HG03442 (cell line): ENCODE measurements around the gene TSHZ3.

ENCODE experiments used
- ATAC-seq: cut with Tn5 transposase; IDR thresholded peaks from one replicate; pipeline ENCODE4 v1.9.1; 2021; ENCODE audit warnings: mild to moderate bottlenecking, moderate library complexity; ENCODE audit not compliant: unreplicated experiment

TSHZ3 gene

DNA sequence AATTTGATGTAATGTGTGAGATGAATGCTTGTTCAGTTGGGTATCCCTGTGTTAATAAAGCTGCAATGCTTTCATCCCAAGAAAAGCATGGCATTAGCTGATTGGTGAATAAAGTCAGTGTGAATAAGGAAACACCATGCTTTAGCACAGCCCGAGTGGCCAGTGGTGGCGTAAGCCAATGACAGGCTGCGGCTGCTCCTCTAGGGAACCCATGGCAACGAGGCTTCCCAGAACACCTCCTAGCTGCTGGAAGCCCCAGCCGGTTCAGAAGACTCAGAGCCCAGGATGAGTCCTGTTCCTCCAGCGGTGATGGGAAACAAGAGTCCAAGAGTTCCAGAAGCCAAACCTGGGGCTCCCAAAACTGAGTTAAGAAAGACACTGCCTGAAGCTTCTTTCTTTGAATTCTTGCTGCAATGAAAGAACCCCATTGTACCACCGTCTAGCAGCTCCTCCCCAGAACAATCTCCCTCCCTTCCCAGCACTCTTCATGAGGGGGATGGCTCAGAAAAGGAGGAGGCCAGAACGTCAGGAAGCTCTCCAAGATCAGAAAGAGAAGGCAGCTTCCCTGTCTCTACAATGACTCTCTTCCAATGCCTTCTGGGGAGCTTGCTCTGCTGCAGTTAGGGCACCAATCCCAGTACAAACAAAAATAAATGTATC, 58.2 kb downstream of the TSHZ3 start:
- ATAC-seq = no peak

DNA sequence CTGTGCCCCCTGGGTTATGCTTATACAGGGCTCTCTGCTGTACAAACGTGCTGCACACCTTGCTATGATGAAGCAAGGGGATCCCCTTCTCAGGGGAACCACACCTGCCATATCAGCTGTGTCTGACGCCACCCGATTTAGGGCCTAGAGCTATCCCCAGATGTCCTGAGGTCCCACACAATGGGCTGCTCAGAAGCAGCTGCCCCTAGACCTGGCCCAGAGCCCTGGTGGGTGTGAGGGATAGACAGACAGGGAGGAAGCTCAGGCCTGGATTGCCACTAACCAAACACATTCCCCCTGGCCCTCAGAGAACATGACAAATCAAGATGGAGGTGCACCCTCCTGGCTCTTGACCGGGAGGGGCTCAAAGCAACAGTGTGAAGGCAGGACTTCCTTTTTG, 59.3 kb downstream of the TSHZ3 start:
- ATAC-seq = no peak

DNA sequence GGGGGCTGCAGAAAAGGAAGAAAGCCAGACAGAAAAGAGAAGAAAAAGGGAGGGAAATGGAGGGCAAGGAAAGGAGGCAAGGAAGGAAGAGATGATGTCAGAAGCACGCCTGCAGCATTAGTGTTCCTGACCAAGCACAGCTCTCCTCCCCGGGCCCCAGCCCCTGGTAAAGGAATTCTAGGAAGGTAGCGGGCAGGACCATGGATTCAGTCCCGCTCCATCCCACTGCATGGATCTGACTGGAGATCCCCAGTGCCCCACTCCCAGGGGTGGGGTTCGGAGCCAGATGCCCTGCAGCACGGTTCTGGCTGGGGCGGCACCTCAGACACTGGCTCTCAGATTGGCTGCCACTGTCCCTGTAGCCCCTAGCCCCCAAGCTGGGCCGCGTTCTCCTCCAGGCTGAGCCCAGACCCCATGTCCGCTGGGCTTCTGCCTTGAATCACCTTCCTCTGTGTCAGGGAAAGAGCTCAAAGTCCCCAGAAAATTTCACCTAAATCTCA, 59.8 kb downstream of the TSHZ3 start:
- ATAC-seq = no peak

DNA sequence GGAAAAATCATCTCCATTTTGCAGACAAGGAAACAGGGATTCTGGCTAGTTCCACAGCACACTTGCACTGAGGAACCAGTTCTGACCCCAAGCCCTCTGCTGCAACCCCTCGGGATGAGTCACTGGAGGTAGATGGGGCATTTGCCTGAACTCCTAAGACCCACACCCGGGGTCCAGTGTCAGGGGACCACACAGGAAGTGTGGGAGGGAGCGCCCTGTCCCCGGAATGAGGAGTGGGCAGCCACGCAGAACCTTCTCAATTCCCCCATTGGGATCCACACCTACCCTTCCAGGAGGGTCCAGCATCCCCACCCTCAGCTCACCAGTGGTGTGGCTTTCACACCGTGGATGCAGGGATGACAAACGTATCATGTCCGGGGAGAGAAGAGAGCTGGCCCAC, 62.7 kb downstream of the TSHZ3 start:
- no peak for ATAC-seq

DNA sequence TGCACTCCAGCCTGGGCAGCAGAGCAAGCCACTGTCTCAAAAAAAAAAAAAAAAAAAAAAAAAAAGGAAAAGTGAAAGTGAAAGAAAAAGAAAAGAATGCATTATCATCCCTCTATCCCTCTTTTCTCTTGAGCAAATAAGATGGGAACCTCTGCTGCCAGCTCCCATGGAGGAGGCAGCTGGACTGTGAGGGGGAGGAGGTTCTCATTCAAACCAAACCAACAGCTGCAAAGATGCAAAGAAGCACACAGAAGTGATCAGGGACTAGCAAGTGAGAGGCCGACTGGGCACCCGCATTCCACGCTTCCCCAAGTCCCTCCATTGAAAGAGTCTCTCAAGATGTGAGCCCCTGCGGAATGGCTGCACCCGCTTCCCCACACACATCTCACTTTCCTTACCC, 63.5 kb downstream of the TSHZ3 start:
- ATAC-seq = no peak

DNA sequence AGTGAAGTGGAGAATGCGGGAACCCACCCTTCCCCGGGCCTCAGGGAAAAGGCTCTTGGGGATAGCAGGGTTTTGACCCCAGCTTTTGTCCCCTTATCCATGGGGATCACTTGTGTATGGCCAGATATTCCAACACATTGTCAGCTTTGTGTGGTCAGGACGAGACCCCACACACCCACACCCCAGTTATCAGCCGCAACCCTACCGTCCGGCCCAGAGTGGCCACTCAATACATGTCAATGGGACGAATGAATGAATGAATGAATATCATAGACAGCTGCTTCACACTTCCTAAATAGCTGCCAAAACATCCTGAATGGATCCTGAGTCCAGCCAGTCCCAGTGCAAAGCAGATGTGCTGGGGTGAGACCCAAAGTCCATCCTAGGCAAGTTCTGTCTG, 64.6 kb downstream of the TSHZ3 start:
- ATAC-seq = no peak

DNA sequence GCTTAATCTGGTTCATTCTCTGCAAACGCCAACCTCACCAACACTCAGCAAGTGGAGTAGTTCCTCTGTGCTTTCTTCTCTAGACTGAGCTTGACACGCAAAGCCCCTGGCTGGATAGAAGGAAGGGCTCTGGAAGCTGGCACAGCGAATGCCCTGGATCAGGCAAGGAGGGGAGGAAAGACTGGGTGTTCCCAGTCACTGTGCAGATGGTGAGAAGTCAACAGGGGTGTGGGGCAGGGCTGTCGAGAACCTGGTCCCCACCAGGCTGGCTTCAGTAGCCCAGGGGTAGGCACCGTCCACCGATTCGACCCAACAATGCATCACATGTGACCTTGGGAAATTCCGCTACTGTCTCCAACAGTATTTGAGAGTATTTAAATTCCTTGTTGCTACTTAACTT, 65.5 kb downstream of the TSHZ3 start:
- ATAC-seq = no peak

DNA sequence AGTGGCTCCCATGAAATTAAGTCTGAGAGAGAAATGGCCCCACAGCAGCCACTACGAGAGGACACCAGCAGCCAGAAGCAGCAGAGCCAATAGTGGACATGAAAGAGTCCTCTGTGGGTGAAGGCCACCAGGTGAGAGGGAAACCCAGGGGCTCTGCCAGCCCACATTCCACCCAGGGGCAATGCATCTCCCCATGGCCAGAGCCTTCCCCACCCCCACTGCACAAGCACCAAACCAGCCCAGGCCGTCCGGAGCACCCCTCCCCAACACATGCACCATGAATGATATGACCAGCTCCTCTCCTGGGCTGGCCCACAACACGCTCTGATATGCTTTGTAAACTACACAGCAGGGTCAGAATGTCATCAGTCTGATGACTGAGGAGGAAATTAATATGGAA, 66.9 kb downstream of the TSHZ3 start:
- no peak for ATAC-seq

DNA sequence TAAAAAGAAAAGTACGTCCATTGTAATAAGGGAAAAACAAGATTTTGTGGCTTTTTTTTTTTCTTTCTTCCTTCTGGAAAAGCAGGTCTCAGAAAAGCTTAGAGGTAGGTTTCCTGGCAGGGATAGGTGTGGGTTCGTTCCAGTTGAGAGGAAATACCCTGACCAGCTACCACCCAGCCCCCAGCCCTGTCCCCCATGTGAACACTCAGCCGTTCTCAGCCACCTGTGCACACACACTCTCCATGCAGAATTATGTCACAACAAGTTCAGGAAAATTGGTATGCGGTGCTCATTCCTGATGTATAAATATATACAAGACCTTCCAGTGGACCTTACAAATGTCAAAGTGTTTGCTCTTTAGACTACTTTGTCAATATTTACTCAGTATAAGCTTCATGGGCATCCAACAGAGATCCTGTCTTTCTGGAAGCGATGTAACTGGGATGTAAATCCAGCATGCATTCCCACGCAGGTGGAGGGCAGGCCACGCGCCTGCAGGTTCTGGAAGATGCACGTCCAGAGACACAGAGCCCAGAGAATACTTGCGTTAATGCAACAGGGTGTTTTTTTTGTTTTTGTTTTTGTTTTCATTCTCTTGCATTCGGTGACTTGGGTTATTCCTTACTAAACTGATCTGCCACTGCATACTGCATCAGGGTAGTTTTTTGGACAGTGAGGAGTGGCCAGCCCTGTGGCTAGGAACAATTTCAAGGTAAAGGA, 68.8 kb downstream of the TSHZ3 start:
- no peak for ATAC-seq

DNA sequence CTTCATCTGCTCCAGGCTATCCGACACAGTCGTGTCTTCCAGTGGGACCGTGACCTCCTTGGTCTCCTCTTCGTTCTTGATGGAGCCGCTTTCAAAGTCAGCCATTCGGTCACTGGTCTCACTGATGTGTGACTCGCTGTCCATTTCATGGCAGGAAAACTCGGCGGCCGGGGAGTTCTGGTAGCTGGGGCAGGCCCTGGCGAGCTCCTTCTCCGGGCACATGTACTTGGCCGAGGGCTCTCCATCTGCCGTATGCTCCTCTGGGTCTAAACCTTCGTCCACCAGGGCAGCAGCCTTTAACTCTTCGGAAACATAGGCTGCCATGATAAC, 69.8 kb downstream of the TSHZ3 start:
- no peak for ATAC-seq

DNA sequence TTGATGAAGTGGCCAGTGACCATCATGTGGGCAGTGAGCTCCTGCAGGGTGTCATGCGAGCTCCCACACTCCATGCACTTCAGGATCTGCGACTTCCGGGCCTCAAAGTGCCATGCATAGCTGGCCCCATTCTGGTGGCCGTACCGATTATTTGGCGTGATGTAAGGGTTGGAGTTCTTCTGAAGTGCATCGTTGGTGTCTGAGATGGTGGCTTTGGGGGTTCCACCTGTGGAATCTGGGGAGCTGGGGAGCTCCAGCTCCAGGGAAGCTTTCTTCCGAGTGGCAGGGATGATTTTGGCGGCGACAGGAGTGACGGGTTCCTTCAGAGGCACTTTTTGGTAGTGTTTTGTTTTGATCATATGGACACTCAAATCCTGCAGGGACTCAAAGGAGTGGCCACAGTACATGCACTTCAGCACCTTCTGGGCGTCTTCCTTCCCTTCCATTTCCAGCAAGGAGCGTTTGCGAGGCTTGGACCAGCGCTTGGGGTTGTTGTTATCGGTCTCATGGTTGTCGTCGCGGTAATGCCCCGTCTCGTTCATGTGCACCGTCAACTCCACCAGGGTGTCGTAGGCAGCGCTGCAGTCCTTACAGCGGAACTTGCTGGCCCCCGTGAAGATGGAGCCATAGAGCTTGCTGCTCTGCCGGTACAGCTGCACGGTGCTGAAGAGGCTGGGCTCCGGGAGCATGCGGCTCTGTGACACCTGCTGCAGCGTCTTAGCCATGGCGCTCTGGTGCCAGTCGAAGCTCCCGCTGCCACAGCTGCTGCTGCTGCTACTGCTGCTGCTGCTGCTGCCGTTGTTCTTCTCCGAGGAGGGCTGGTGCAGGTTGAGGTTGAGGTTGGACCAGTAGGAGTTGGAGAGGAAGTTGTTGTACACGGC, 70.4 kb downstream of the TSHZ3 start:
- ATAC-seq = no peak

DNA sequence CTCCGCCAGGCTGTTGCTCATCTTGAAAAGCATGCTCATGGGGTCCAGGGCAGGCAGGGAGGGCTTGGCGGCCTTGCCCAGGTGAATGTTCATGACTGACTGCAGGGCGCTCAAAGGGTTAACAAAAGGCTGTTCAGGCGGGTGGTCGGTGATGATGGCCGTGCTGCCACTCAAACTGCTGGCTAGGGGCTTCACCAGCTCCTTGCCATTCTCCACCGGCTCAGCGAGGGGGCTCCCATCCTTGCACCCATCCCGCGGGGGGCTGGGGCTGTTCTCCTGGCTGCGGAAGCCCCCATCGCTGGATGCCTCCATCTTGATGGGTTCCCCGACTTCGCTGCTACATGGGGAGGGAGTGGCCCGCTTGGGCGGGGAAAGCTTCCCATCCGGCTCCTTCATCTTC, 71.7 kb downstream of the TSHZ3 start:
- ATAC-seq = no peak

DNA sequence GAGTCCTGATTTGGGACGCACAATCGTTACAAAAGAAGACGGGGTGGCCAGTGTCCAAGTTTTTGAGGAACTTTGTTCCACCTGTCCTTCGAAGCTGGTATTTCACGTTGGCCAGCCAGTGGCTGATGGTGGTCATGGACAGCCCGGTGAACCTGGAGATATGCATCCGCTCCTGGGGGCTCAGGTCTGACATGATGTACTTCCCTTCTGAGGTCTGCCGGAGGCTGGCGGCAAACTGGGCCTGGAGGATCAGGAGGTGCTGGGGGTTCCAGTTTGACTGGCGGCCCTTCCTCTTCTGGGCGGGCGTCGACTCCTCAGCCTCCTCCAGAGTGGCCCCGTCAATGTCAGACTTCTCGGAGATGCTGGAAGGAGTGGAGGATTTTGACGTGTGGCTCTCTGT, 72.4 kb downstream of the TSHZ3 start:
- ATAC-seq = no peak

DNA sequence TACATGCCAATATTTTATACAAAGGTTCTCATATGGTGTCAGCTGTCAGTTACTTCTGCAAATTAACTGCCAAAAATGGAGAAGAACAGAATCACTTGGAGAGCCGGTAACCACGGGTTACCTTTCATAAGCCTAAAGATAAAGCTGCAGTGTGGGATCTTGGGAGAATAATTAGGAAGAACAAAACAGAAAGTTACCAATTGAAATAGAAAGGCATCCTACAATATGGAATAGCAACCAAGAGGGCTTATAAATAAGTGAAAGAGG, 74.2 kb downstream of the TSHZ3 start:
- ATAC-seq = no peak

DNA sequence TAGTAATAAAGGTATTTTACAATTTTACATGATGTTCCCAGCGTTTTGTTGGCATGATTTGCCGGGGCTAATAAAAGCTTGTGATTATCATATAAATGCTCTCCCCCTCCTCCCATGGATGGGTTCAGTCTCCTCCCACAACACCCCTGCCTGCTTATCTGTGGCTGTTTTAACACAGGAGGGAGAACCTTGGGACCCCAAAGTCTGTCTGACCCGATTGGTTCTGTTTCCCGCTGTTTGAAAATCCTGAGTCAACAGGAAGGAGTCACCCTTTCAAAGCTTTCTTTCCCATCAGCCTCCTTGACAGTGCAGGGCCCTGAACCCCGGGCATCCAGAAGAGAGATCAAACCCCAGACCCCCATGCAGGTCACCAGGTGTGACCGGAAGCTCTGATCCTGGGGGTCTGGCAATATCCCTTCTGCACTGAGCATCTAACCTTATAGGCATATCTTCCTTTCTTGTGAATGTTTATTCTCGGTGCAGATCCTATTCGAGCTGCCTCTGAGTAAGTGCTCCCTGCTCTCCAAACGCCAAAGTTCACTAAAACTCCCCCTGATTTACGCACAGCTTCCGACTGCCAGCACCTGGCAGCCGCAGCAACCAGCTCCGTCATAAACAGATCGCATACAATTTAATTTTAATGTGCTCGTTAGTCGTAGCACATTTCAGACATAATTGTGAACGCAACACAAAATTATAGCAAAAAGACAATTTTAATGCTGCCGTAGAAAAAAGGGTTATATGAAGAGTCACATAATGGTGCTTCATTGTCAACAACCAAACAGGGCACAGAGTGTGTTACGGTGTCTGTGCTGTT, 74.8 kb downstream of the TSHZ3 start:
- no peak for ATAC-seq

DNA sequence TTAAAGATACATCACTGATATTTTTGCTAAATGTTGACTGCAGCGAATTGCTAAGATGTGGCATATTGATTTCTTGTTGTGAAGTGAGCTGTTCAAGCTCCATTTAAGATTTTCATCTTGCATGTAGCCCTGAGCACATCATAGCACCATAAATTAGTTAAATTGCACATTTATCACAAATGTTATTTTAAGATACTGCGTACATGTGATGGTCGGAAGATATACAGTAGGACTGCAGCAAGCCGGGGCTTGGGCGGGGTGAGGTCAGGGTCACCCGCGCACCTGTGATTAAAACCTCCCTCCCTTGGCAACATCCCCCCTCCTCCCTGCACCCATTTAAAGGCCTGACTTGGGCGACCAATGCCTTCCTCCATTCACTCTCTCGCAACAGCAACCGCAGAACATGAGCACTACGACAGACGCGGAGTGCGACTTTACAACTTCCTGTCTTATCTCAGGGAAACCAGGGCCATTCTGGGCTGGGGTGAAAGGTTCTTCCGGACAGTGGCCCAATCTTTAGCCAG, 76.6 kb downstream of the TSHZ3 start:
- ATAC-seq = no peak

DNA sequence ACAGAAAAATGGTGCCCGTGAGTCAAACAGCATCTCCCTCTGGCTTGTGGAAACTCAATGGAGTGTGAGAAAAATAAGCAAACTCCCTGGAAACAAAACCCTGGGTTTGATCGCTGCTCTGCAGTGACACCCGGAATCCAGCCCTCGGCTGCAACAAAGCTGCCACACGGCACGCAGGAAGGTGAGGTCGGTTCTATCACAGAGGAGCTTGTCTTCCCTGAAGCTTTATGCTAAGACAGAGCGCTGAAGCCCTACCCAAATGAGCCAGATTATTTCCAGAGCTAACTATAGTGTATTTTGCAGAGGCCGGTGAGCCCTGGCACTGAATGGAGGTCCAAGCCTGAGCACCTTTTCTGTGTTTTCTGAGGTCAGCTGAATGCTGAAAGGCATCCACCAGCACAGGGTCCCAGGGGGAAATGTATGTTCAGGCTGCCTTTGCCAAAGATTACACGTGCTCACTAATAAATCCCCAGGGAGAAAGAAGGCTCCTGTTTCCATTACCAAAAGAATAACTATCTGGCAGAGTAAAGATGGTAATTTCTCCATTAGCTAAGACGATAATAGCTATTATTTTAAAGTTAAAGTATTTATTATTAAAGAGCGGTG, 77.8 kb downstream of the TSHZ3 start:
- no peak for ATAC-seq

DNA sequence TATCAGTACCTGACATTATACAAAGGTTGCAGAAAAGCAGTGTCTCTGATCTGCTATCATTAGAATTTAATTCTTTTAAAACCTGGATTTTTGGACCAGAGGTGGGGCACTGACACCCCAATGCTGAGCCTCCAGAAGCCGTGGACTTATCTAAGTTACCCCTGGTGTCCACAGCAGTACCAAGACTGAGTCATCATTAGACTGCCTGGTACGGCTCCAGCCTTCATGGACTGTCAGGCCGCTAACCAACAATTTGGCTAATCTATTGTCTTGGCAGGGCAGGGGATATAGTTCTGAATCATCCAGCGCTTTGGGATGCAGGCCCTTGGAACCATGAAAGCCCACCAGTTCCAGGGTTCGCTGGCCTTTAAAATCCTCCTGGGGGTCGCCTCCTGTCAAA, 78.3 kb downstream of the TSHZ3 start:
- no peak for ATAC-seq

DNA sequence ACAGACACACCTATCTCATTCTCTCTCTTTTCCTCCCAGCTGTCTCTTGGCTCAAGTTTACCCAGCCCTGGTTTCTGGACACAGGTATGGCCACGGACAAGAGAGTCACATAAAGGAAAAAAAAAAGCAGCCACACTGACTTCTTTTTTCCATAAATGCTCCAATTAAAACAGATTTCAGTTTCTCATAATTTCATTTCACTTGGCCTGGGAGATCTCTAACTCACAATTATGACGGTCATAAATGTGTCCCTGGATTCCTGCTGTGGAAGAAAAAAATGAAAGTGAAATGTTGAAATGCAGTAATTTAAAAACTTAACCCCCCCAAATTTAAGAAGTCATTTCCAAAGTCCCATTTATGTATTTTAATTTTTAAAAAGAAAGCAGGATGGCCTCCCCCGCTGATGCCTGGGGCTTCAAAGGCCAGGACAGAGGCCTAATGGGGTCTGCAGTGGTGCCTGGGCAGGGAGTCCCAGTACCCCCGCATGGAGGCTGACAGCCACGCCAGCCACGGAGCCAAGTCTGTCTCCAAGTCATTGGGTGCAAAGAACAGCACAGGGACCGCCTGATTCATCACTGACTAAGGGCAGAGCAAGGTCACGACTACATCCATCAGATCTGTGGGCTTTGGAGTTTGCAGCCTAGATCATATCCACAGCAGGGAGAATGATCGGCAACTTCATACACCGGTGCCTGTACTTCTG, 79.7 kb downstream of the TSHZ3 start:
- no peak for ATAC-seq

DNA sequence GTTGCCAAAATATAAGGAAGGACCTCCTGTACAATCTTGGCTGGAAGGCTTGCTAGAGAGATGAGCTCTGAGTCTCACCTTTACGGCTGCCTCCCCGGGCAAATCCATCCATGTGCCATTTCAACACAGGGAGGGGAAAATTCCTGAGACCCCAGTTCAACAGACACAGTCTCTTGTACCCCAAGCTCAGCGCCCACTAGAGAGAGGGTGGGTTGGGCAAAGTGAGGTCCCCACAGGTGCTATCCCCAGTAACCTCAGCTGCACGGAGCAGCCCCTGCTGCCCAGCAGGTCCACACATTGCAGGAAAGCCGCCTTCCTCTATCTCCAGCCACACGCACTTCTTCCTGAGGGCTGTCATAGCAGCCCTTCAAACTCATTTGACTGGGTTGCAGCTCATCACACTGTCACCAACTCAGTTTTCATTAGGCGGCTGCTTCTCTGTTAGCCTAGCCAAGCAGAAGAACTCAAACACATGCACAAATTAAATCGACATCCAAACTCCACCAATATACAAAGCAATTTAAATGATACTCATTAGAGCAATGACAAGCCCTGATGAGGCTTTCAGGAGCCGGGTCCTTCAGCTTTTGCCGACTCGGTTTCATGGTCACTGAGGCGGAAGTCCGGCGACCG, 80.4 kb downstream of the TSHZ3 start:
- no peak for ATAC-seq
